ENCODE measurements around the gene PKHD1.

DNA sequence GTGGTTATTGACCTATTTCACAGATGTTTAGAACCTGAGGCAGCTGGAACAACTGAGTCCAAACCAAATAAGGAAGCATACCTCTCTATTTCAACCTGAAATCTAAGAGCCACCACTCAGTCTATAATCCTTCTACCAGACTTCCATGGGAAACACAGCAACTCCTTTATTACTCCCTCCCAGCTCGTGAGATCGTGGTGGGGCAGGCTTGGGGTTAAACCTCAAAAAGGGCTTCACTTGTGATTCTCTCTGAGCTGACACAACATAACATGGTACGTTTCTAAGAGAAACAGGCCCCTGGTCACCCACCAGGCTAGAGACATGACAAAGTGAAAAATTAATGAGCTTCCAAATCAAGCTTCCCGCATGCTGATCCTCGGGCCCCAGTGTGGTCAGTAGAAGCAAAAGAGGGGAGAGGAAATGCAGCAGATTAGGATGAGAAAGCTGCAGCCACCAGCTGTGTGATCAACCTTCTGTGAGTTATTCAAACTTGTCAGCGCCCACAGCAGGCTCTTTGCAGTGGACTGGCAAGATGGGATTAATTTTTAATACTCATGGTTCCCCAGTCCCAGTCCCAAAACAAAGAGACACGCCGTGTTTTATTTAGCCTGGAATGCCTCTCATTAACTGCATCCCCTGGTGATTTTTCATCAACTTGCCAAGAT, 9.3 kb downstream of the PKHD1 start:
- TF ChIP-seq, protein P1, sequence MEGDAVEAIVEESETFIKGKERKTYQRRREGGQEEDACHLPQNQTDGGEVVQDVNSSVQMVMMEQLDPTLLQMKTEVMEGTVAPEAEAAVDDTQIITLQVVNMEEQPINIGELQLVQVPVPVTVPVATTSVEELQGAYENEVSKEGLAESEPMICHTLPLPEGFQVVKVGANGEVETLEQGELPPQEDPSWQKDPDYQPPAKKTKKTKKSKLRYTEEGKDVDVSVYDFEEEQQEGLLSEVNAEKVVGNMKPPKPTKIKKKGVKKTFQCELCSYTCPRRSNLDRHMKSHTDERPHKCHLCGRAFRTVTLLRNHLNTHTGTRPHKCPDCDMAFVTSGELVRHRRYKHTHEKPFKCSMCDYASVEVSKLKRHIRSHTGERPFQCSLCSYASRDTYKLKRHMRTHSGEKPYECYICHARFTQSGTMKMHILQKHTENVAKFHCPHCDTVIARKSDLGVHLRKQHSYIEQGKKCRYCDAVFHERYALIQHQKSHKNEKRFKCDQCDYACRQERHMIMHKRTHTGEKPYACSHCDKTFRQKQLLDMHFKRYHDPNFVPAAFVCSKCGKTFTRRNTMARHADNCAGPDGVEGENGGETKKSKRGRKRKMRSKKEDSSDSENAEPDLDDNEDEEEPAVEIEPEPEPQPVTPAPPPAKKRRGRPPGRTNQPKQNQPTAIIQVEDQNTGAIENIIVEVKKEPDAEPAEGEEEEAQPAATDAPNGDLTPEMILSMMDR (IDR thresholded peaks at IDR 0.05): no peak
- no peak for TF ChIP-seq POLR2A (IDR thresholded peaks at IDR 0.05)

All from uterus (tissue), 2 donors.